ENCODE measurements around the gene RASA3. TPM values are rescaled to one million over a fixed set of nuclear protein-coding genes. Genes with fewer than 3 reads are reported as not detected.
A peak's percentile ranks its signal among the peaks of the same experiment; 100 is the strongest.
"Not testable (repeated sequence)": the region's sequence is repeated elsewhere in the genome, so short reads cannot be mapped to it uniquely, and the experiment has no call there.

Gene RASA3
- total RNA-seq, 4 donors from 2014 or later: 4.4 to 15.6 (median 8.5) TPM

- in situ Hi-C loops (cut with MboI; ENCODE audit: low pct_ligation_motif_present in 1 of 4, low pct_unique_long_range_greater_than_20kb in 1 of 4, low sequenced_read_pairs in 3 of 4) (no loop called here), intact Hi-C loops (cut with DNase I; ENCODE audit: low total_unique reads) (no loop called here)
- 11 to 26% methylated on average over 5 to 15 of the region's 15 CpGs for WGBS, 2 donors (ENCODE audit: low coverage in 1 of 2)
- Histone ChIP-seq H3K27me3 (no peaks in the 10 kb centered on the region), H3K9me3 (no peaks in the 10 kb centered on the region), H3K36me3 (no peaks in the 10 kb centered on the region), H3K4me3 (no peak overlapping the region), H3K4me1 (peaks cover 15 to 28% (median 19%) of the 10 kb centered on the region in 4 donors), H3K27ac (peak overlapping the region; percentile 50 to 65 (median 62))
- DNase-seq: peak; percentile 60
- TF ChIP-seq POLR2AphosphoS5 (IDR thresholded peaks at IDR 0.05) (peak in 2 of 3 donors; percentile 24 to 36), EP300 (IDR thresholded peaks at IDR 0.05; ENCODE audit: low read depth) (no peak), CTCF (IDR thresholded peaks at IDR 0.05) (no peak), POLR2A (IDR thresholded peaks at IDR 0.05) (no peak)
These were observed 33.2 kb downstream of the RASA3 start for GRCh38 chr13:114099191-114099590.

GRCh38 chr13:114098689-114099056 is 33.8 kb downstream of the RASA3 start:
- in situ Hi-C loops (cut with MboI; ENCODE audit: low pct_ligation_motif_present in 1 of 4, low pct_unique_long_range_greater_than_20kb in 1 of 4, low sequenced_read_pairs in 3 of 4); H3K9me3 ChIP-seq; H3K4me3 ChIP-seq; H3K27me3 ChIP-seq; intact Hi-C loops (cut with DNase I; ENCODE audit: low total_unique reads); H3K36me3 ChIP-seq; DNase-seq: not testable (repeated sequence)
- Histone ChIP-seq H3K27ac (peak overlapping the region; percentile 50 to 65 (median 62)), H3K4me1 (peaks cover 15 to 28% (median 19%) of the 10 kb centered on the region in 4 donors)
- 77% methylated on average over 8 of the region's 14 CpGs; no CpG with 5 or more reads in 1 of the 2 donors for WGBS, 2 donors (ENCODE audit: low coverage in 1 of 2)

GRCh38 chr13:114097893-114098688 is 34.3 kb downstream of the RASA3 start:
- Histone ChIP-seq H3K27me3 (no peaks in the 10 kb centered on the region), H3K4me3 (no peak overlapping the region), H3K36me3 (no peaks in the 10 kb centered on the region), H3K4me1 (peaks cover 15 to 28% (median 19%) of the 10 kb centered on the region in 4 donors), H3K9me3 (peaks cover 0 to 4% of the 10 kb centered on the region in 2 donors), H3K27ac (peak overlapping the region; percentile 50 to 65 (median 62))
- WGBS, 2 donors (ENCODE audit: low coverage in 1 of 2): 87 to 93% methylated on average over 6 to 27 of the region's 27 CpGs
- TF ChIP-seq POLR2AphosphoS5 (IDR thresholded peaks at IDR 0.05) (no peak), CTCF (IDR thresholded peaks at IDR 0.05) (no peak), POLR2A (IDR thresholded peaks at IDR 0.05) (no peak), EP300 (IDR thresholded peaks at IDR 0.05; ENCODE audit: low read depth) (no peak)
- in situ Hi-C loops (cut with MboI; ENCODE audit: low pct_ligation_motif_present in 1 of 4, low pct_unique_long_range_greater_than_20kb in 1 of 4, low sequenced_read_pairs in 3 of 4): no loop called here
- peak; percentile 7 for DNase-seq
- intact Hi-C loops (cut with DNase I; ENCODE audit: low total_unique reads): no loop called here

- H3K27ac ChIP-seq: peak overlapping the region in 2 of 4 donors; percentile 63 to 65
- H3K36me3 ChIP-seq: peaks cover 0 to 2% (median 0%) of the 10 kb centered on the region in 4 donors
- peaks cover 0 to 5% of the 10 kb centered on the region in 2 donors for H3K9me3 ChIP-seq
- WGBS, 2 donors (ENCODE audit: low coverage in 1 of 2): 79 to 85% methylated on average over 8 to 25 of the region's 25 CpGs
- no peak overlapping the region for H3K4me3 ChIP-seq
- peaks cover 15 to 28% (median 19%) of the 10 kb centered on the region in 4 donors for H3K4me1 ChIP-seq
- intact Hi-C loops (cut with DNase I; ENCODE audit: low total_unique reads): no loop called here
- H3K27me3 ChIP-seq: no peaks in the 10 kb centered on the region
- in situ Hi-C loops (cut with MboI; ENCODE audit: low pct_ligation_motif_present in 1 of 4, low pct_unique_long_range_greater_than_20kb in 1 of 4, low sequenced_read_pairs in 3 of 4): no loop called here
- DNase-seq: no peak
- TF ChIP-seq EP300 (IDR thresholded peaks at IDR 0.05; ENCODE audit: low read depth) (no peak), POLR2A (IDR thresholded peaks at IDR 0.05) (no peak), POLR2AphosphoS5 (IDR thresholded peaks at IDR 0.05) (no peak), CTCF (IDR thresholded peaks at IDR 0.05) (no peak)
These were observed 35.1 kb downstream of the RASA3 start for GRCh38 chr13:114097212-114097892.

All from transverse colon (tissue), 4 donors.